ENCODE data around the gene EDN3.

The EDN3 gene

DNA sequence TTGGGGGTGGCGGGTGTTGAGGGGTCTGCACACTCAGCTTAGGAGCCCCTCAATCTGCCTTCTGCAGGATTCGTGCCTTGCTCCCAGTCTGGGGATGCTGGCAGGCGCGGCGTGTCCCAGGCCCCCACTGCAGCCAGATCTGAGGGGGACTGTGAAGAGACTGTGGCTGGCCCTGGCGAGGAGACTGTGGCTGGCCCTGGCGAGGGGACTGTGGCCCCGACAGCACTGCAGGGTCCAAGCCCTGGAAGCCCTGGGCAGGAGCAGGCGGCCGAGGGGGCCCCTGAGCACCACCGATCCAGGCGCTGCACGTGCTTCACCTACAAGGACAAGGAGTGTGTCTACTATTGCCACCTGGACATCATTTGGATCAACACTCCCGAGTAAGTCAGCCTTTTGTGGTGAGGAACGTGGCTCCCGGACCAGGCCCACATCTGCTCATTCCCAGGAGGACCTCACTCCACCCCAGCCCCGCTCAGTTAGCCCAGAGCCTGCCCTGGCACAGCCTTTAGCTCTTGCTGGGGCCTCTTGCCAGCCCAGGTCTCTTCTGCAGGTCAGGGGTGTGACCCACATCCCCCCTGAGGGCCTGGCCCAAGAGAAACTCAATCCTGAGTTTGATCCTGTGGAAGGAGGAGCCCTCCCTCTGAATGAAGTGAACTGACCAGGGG is 1.1 kb downstream of the EDN3 start:
- no peak for DNase-seq (ENCODE audit: extremely low read depth, low read depth)
- TF ChIP-seq, protein P1, sequence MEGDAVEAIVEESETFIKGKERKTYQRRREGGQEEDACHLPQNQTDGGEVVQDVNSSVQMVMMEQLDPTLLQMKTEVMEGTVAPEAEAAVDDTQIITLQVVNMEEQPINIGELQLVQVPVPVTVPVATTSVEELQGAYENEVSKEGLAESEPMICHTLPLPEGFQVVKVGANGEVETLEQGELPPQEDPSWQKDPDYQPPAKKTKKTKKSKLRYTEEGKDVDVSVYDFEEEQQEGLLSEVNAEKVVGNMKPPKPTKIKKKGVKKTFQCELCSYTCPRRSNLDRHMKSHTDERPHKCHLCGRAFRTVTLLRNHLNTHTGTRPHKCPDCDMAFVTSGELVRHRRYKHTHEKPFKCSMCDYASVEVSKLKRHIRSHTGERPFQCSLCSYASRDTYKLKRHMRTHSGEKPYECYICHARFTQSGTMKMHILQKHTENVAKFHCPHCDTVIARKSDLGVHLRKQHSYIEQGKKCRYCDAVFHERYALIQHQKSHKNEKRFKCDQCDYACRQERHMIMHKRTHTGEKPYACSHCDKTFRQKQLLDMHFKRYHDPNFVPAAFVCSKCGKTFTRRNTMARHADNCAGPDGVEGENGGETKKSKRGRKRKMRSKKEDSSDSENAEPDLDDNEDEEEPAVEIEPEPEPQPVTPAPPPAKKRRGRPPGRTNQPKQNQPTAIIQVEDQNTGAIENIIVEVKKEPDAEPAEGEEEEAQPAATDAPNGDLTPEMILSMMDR (IDR thresholded peaks at IDR 0.05; ENCODE audit: low read depth, low read length, missing control alignments) = no peak
- H3K4me3 ChIP-seq (replicated peaks; ENCODE audit: low read depth, low read length) = no peak overlapping the region

DNA sequence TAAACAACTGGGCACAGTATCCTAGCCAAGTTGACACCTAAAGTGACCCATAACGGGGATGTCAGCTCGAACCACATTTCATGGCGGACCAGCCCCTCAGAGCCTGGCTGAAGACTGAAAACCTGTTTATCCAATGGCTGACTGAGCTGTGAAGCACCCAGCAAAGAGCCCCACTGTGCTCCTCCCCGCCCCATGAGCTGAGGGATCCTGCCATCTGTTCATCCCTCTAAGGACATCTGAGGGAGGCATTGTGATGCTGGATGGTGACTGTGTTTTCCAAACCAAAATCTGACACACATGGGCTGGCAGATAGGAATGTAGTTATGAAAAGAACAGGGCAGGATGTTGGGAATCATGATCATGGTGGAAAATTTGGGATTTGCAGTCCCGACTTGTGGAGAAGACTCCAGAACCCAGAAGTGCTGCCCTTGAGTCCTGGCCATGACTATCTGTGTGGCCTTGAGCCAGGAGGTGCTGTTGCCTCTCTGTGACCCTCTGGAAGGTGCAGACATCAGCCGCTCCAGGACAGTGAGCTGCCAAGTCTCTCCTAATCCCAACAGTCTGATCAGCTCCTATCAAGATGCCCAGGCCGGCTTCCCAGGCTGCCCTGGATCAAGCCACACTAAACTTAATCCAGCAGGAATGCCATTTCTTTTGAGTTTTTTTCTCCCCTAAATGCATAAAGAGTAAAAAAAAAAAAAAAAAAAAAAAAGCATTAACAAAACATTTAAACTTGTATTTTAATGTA is 5.7 kb downstream of the EDN3 start:
- TF ChIP-seq, protein P1 (IDR thresholded peaks at IDR 0.05; ENCODE audit: low read depth, low read length, missing control alignments) = no peak
- H3K4me3 ChIP-seq (replicated peaks; ENCODE audit: low read depth, low read length) = no peak overlapping the region
- no peak for DNase-seq (ENCODE audit: extremely low read depth, low read depth)

DNA sequence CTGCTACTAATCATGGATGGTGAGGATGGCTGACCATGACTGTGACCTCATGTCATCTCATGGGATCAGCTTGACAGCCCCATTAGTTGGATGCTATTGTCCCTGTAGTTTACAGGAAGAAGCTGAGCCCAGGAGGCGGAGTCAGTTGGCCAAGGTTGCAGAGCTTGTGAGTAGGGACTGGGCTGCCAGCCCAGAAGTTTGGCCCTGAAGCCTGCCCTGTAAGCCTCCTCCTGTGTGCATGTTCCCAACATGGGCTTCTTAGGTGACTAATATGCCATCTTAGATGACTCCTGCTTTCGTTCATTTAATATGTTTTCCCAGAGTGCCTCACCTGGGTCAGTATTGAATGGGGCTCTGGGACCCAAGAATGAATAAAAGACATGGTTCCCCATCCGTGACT is 6.9 kb downstream of the EDN3 start:
- H3K4me3 ChIP-seq (replicated peaks; ENCODE audit: low read depth, low read length) = no peak overlapping the region
- no peak for DNase-seq (ENCODE audit: extremely low read depth, low read depth)
- TF ChIP-seq, protein P1 (IDR thresholded peaks at IDR 0.05; ENCODE audit: low read depth, low read length, missing control alignments) = no peak

DNA sequence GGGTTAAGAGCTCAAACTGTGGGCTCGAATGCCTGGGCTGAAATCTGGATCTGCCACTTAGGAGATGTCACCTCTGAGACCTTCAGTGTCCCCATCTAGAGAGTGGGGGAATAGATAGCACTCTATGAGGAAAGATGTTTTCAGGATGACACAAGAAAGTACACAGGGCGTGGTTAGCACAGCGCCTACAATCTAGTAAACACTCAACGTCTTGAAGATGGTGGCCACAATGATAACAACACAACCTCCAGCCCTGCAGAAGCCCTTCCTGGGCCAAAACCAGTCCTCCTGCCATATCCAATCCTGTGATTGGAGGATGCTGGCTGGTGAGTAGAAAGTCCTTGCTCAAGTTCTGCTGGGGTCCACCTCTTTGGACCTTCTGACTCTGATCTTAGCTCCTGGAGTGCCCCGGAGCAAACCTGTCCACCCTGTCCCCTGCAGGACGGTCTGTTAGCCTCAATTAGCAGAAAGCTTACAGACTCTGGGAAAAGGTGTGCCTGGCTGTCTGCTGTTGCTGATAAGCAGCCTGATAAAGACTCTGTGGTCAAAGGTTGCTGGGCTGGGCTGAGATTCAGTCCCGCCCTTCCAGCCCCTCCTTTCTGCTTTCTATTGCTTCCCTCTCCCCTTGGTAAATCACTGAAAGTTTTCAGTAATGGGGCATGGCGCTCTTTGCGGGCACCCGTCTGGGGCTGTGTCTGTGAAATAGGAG is 8.2 kb downstream of the EDN3 start:
- H3K4me3 ChIP-seq (replicated peaks; ENCODE audit: low read depth, low read length) = no peak overlapping the region
- TF ChIP-seq, protein P1 (IDR thresholded peaks at IDR 0.05; ENCODE audit: low read depth, low read length, missing control alignments) = no peak
- no peak for DNase-seq (ENCODE audit: extremely low read depth, low read depth)

DNA sequence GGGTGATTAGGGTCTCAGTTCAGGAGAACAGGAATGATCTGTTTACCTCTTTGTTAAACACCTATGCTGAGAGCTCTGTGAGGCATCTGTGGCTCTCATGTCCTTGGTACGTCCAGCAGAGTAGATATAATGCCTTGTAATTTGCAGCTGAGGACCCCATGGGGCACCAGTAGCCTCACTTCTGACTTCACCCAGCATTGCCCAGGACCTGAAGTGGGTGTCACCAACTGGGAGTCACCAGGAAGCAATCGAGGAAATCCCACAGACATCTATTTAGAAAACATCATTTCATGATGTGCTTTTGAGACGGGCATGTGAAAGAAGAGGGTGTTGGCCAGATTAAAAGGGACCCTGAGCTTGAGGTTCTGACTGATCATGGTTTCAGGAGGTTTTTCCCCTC is 8.8 kb downstream of the EDN3 start:
- DNase-seq (ENCODE audit: extremely low read depth, low read depth) = no peak
- TF ChIP-seq, protein P1 (IDR thresholded peaks at IDR 0.05; ENCODE audit: low read depth, low read length, missing control alignments) = no peak
- no peak overlapping the region for H3K4me3 ChIP-seq (replicated peaks; ENCODE audit: low read depth, low read length)

DNA sequence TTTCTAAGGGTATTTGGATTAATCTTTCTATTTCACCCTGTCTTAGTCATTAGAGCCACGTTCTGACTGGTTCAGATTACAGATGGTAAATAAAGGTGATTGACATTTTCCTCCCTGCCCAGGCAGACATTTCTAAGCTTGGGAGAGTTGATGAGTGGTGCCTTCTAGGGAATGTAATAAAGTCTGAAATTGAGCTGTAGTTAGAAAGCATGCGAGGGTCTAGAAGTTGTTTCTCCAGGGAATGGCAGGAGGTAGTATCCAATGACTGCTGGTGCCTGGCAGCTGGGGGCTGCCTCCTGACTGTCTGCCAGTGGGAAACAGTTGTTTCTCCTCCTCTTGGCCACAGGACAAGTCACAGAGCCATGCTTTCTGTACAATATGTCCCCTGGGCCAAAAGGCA is 14.6 kb downstream of the EDN3 start:
- no peak for DNase-seq (ENCODE audit: extremely low read depth, low read depth)
- no peak overlapping the region for H3K4me3 ChIP-seq (replicated peaks; ENCODE audit: low read depth, low read length)
- TF ChIP-seq, protein P1 (IDR thresholded peaks at IDR 0.05; ENCODE audit: low read depth, low read length, missing control alignments) = no peak

Measured in HFF-Myc (cell line).